Uterus (tissue), 4 donors: ENCODE data around the gene LAMC3. TPM values are rescaled to one million over a fixed set of nuclear protein-coding genes. Genes with fewer than 3 reads are reported as not detected.

Source experiments
- DNase-seq, 2 donors: peaks; one replicate each; pipeline ENCODE4 v3.0.0-alpha.2; 2019 to 2020
- H3K27ac ChIP-seq, 2 donors: fragments of 200-600 bp; sonication (generic); 1 replicate in 1 of 2; 2 replicates in 1 of 2; pipeline ENCODE4 v1.5.1; 2016 to 2018
- H3K27me3 ChIP-seq, 2 donors: fragments of 200-600 bp; sonication (generic); one replicate each; pipeline ENCODE4 v1.5.1; 2018 to 2019; ENCODE audit warnings: control low read depth in 1 of 2
- H3K36me3 ChIP-seq, 2 donors: fragments of 200-600 bp; sonication (generic); one replicate each; pipeline ENCODE4 v1.5.1; 2019; ENCODE audit warnings: control low read depth in 1 of 2
- H3K4me1 ChIP-seq, 2 donors: fragments of 200-600 bp; sonication (generic); one replicate each; pipeline ENCODE4 v1.5.1; 2018 to 2019; ENCODE audit warnings: control low read depth in 1 of 2
- H3K4me3 ChIP-seq, 2 donors: fragments of 200-600 bp; sonication (generic); 1 replicate in 1 of 2; 2 replicates in 1 of 2; pipeline ENCODE4 v1.5.1; 2018 to 2019; ENCODE audit warnings: mild to moderate bottlenecking in 1 of 2
- H3K9me3 ChIP-seq, 2 donors: fragments of 200-600 bp; sonication (generic); one replicate each; pipeline ENCODE4 v1.5.1; 2019; ENCODE audit warnings: control low read depth in 1 of 2
- POLR2A ChIP-seq, 2 donors: fragments of 450-650 bp; IDR thresholded peaks; one replicate each; pipeline ENCODE4 v1.6.1; 2016; ENCODE audit warnings: antibody characterized with exemption in 2 of 2, mild to moderate bottlenecking in 1 of 2, moderate library complexity in 1 of 2
- intact Hi-C: fragments of 100-400 bp; cut with DNase I; formaldehyde crosslinking; loops from one replicate; pipeline ENCODE4 v1.15.1; 2023; ENCODE audit warnings: low total_unique reads
- total RNA-seq, 4 donors: library from RNA; depleted of rRNA in 3 of 4; stranded (reverse); fragments of >200 nt in 3 of 4; gene quantifications; one replicate each; pipeline versions ENCODE4 v1.1.0 to v1.2.4, GENCODE V29; 2014 to 2023
- TF ChIP-seq, protein P1 (sequence below), 4 experiments: fragments of 200-600 bp in 2 of 4; fragments of 450-650 bp in 2 of 4; sonication (generic) in 2 of 4; IDR thresholded peaks; one replicate each; pipeline ENCODE4 v1.5.1; 2016 to 2019; ENCODE audit warnings: antibody characterized with exemption in 4 of 4, mild to moderate bottlenecking in 2 of 4, moderate library complexity in 1 of 4
- donor health status: DM: yes; HTN: yes; CAD: no.

Gene LAMC3
- total RNA-seq, 4 donors from 2014 or later, result 2.6 to 58.5 (median 3.6) TPM

DNA sequence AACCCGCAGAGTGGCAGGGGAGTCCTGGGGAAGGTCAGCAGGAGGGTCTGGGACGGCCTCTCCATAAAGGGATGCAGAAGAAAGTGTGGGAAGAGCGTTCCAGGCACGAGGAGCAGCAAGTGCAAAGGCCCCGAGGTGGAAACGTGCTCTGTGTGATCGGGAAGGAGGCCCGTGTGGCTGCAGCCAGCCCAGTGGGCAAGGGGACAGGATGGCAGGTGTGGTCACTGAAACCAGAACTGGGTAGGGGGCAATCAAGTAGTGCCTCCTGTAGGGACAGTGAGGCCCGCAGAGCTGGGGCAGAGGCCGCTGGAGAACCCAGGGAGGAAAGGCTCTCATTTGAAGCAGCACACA, 16.3 kb upstream of the LAMC3 start:
- TF ChIP-seq, protein P1, sequence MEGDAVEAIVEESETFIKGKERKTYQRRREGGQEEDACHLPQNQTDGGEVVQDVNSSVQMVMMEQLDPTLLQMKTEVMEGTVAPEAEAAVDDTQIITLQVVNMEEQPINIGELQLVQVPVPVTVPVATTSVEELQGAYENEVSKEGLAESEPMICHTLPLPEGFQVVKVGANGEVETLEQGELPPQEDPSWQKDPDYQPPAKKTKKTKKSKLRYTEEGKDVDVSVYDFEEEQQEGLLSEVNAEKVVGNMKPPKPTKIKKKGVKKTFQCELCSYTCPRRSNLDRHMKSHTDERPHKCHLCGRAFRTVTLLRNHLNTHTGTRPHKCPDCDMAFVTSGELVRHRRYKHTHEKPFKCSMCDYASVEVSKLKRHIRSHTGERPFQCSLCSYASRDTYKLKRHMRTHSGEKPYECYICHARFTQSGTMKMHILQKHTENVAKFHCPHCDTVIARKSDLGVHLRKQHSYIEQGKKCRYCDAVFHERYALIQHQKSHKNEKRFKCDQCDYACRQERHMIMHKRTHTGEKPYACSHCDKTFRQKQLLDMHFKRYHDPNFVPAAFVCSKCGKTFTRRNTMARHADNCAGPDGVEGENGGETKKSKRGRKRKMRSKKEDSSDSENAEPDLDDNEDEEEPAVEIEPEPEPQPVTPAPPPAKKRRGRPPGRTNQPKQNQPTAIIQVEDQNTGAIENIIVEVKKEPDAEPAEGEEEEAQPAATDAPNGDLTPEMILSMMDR (IDR thresholded peaks at IDR 0.05), result no peak
- no peak for TF ChIP-seq POLR2A (IDR thresholded peaks at IDR 0.05)

DNA sequence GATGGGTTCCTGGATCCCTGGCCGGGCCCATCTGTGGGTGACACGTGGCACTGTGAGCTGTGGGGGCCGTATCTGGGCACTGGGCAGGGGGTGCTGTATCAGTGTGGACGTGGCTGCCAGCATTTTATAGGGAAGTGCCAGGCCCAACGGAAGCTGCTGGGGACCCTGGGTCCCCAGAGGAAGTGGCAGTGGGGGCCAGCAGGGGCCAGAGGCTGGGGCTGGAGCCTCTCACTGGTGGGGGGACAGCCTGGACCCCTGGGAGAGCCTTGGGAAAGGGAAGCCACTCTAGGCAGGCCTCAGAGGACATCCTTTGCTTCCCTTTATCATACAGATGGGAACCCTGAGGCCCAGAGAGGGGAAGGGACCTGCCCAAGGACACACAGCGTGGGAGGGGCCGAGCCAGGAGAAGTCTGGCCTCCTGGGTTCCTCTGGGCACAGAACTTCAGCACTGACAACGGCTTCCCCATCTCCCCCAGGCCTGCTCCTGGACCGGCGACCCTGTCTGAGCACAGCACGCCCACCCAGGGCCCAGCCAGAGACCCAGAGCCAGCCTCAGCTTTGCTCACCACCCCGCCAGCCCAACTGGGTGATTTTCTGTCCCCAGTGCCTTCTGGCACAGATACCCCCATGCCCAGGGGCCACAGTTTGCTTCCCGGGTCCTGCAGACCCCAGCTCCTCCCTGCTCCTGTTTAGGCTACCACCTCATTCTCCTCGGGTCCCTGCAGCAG, 15.5 kb upstream of the LAMC3 start:
- Histone ChIP-seq H3K4me1 (no peaks in the 10 kb centered on the region), H3K27ac (no peak overlapping the region), H3K9me3 (no peaks in the 10 kb centered on the region), H3K36me3 (no peaks in the 10 kb centered on the region), H3K27me3 (peaks cover 0 to 4% of the 10 kb centered on the region in 2 donors), H3K4me3 (no peak overlapping the region)
- TF ChIP-seq, protein P1 (IDR thresholded peaks at IDR 0.05), result no peak
- TF ChIP-seq POLR2A (IDR thresholded peaks at IDR 0.05), result no peak
- DNase-seq, result no peak
- intact Hi-C loops, result no loop called here

More for the DNA sequence above, 16.3 kb upstream of the LAMC3 start:
- Histone ChIP-seq H3K36me3 (no peaks in the 10 kb centered on the region), H3K9me3 (no peaks in the 10 kb centered on the region), H3K27me3 (peaks cover 0 to 4% of the 10 kb centered on the region in 2 donors), H3K4me1 (no peaks in the 10 kb centered on the region), H3K27ac (no peak overlapping the region), H3K4me3 (no peak overlapping the region)
- intact Hi-C loops, result no loop called here
- DNase-seq, result no peak

DNA sequence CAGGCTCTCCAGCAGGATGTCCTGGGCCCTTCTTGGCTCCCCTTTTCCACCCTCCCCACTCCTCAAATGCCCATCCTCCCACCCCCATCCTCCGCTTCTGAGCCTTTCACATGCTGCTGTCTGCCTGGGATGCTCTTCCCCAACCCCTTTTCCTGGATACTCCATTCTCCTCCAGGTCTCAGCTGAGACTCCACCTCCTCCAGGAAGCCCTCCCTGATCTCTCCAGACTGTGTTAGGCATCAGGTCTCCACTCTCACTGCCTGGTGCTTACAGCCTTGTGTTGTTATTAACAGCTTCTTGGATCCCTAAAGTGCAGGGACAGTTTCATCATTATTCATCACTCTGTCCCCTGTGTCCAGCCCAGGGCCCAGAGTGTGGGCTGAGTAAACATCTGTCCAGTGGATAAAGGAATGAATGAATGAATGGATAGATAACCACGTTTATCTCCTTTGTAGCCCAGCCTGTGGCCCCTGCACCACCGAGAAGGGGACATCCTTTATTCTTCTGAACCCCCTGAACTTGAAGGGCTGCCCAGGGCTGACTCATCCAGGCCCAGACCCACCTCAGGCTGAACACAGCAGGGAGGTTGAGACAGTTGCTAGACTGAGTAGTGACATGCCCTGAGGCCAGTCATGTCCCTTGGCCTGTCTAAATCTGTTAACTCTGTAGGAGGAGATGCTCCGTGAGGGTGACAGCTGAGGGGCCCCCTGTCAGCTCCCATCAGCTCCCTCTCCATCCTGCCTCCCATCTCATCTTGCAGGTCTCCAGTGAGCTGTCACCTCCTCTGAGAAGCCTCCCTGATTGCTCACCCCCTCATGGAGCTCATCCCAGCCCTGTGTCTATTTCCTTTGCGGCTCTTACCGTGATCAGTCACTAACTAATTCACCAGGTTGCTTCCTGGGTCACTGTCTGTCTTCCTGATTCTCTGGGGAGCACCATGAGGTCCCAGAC, 14.6 kb upstream of the LAMC3 start:
- DNase-seq, result no peak
- no peaks in the 10 kb centered on the region for H3K36me3 ChIP-seq
- H3K4me1 ChIP-seq, result no peaks in the 10 kb centered on the region
- TF ChIP-seq POLR2A (IDR thresholded peaks at IDR 0.05), result no peak
- TF ChIP-seq, protein P1 (IDR thresholded peaks at IDR 0.05), result no peak
- H3K4me3 ChIP-seq, result no peak overlapping the region
- no peak overlapping the region for H3K27ac ChIP-seq
- no peaks in the 10 kb centered on the region for H3K9me3 ChIP-seq
- intact Hi-C loops, result no loop called here
- peaks cover 0 to 9% of the 10 kb centered on the region in 2 donors for H3K27me3 ChIP-seq

DNA sequence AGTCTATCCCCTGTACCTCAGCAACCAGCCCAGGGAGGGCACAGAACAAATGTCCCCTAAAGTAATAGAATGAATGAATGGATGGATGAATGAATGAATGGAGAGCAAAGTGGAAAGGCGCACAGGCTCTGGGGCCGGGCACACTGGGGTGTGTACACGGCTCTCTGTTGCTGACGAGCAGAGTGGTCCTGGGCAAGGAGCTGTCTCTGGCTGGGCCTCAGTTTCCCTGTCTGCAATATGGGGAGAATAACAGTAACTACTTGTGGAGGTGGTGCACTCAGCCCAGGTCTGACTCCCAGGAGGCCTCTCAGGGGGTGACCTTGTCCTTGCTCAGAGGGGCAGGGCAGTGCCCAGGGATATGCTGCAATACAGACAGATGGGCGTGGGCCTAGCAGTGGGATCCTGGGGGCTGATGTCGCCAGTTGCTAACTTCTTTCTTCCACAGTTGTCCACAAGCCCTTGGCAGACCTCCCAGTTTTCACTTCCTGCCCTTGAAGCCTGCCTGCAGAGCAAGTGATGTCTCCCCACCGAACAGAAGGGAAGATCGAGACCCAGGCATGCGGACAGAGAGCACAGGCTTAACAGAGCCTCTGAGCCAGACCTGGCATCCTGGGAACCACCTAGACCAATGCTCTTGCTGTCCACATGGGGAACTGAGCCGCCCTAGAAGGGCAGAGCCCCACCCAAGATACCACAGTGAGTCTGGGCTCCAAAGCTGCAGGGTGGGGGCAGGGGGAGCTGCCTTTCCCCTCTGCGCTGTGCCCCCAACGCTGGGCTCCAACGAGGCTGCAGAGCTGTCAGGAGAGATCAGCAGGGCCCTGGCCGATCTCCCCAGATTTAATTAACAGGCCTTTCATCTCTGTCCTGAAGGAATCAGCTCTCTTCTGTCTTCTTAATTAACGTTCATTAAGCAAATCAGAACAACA, 13.6 kb upstream of the LAMC3 start:
- Histone ChIP-seq H3K36me3 (no peaks in the 10 kb centered on the region), H3K9me3 (no peaks in the 10 kb centered on the region), H3K4me1 (no peaks in the 10 kb centered on the region), H3K27ac (no peak overlapping the region), H3K4me3 (no peak overlapping the region), H3K27me3 (peaks cover 0 to 9% of the 10 kb centered on the region in 2 donors)
- intact Hi-C loops, result no loop called here
- TF ChIP-seq, protein P1 (IDR thresholded peaks at IDR 0.05), result no peak
- TF ChIP-seq POLR2A (IDR thresholded peaks at IDR 0.05), result no peak
- DNase-seq, result no peak
